GM18526 (cell line): Measurements from ENCODE around the gene VIT.

ENCODE experiments used
- POLR2A ChIP-seq: IDR thresholded peaks from 3 replicates; pipeline ENCODE4 v1.6.1; 2011; ENCODE audit not compliant: insufficient read length; ENCODE audit errors: extremely low read depth

Gene VIT

GRCh38 chr2:36798724-36799123 lies 102.2 kb downstream of the VIT start:
- no peak for TF ChIP-seq POLR2A

DNA sequence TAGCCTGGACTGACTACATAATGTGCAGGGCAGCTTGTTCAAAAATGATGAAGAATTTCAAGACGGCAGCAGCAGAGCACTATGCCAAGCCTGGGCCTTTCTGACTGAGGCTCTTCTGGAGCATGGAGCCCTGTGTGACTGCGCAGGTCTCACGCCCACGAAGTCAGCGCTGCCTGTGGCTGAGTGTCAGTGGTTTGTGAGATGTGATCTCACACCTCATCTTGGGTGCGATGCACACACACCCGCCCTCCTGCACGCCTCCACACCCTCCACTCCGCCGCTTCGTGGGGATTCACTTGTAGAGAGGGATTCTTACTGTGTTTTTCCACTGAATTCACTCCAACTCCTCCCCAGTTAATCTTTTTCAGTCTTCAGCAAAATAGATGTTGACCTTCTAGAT lies 103.9 kb downstream of the VIT start:
- no peak for TF ChIP-seq POLR2A

GRCh38 chr2:36801088-36801487 lies 104.6 kb downstream of the VIT start:
- TF ChIP-seq POLR2A: no peak

DNA sequence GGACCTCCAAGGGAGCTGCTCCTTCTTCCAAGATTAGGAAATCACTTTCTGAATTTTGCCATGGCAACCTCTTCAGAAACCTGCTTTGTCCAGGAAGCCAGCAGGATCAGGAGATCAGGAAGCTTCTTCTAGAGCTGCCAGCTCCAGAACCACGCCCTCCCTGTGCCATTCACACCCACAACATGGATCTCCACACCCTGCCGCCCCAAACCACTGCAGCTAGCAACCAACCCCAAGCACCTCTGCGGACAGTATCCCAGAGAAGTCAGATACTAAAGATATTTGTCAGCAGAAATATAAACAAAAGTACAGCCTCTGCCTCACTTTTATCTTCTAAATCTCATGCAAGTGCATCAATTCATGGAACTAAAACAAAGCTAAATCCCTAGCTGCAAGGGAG lies 106.4 kb downstream of the VIT start:
- TF ChIP-seq POLR2A: no peak

- TF ChIP-seq POLR2A: no peak
Observed at GRCh38 chr2:36805635-36806224, 109.2 kb downstream of the VIT start.

DNA sequence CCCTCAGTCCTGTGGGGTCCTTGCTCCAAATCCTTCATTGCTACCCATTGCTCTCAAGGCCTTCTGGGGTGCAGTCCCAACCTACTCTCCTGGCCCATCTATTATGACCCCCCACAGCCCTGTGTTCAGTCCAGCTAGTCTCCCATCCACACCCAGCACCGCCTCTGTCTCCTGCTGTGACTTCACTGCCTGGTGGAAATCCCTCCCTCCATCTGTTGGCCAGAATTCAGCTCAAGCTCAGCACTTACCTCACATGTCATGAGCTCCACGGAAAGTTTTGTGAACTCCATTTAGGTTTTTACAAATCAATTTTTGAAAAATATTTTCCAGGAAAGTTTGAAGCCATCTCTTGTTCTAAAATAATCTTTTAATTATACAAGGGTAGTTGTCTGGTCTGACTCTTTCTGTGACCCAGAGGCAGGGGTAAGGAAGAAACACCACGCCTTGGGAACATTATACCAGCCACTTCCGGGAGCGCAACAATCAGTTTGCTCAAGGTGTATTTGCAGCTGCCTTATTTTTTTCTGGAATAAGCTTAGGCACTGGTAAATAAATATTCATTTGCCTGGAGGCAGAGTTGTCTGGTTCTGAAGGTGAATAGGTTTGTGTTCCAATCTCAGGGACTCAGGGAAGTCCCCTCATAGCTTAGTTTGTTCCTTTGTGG lies 110.8 kb downstream of the VIT start:
- TF ChIP-seq POLR2A: no peak

GRCh38 chr2:36808386-36809068 lies 112.0 kb downstream of the VIT start:
- no peak for TF ChIP-seq POLR2A

- no peak for TF ChIP-seq POLR2A
Observed at GRCh38 chr2:36809069-36809445, 112.5 kb downstream of the VIT start.

GRCh38 chr2:36811071-36811470 lies 114.6 kb downstream of the VIT start:
- TF ChIP-seq POLR2A: no peak

- TF ChIP-seq POLR2A: no peak
Observed at GRCh38 chr2:36812196-36812595, 115.7 kb downstream of the VIT start.

DNA sequence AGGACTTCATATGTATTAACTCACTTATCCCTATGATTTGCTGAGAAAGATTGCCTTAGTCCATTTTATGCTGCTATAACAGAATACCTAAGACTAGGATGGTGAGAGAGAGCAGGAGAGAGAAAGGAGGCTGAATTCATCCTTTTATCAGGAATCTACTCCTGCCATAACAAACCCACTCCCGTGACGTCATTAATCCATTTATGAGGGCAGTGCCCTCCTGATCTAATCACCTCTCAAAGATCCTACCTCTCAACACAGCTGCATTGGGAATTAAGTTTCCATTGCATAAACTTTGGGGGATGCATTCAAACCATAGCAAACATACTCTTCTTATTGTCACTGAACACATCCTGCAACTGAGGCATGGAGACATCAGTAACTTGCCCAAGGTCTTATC lies 122.0 kb downstream of the VIT start:
- no peak for TF ChIP-seq POLR2A

DNA sequence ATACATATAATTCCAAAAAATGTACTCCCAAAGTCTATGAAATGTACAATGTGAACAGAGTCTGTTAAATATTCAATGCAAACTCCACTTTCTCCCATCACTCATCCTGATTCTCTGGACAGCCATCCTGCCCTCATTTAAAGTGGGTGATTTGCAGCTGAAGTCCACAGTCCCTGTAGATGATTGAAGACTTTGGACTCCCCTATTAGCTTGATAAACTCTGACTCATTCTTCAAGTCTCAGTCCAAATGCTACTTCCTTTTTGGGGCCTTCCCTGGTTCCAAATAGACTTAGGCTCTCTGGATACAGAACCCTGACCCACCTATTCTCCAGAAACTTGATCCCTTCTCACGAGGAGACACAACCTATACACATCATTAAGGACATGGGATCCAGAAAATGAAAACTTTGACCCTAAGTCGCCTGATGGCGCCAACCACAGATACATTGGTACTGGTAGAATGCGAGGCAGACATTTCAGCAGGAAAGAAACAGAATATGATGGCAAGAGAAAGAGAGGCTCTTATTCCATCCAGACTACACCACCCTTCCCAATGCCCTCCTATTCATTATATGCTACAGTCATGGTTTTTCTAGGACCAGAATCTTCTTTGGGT lies 122.7 kb downstream of the VIT start:
- TF ChIP-seq POLR2A: no peak

DNA sequence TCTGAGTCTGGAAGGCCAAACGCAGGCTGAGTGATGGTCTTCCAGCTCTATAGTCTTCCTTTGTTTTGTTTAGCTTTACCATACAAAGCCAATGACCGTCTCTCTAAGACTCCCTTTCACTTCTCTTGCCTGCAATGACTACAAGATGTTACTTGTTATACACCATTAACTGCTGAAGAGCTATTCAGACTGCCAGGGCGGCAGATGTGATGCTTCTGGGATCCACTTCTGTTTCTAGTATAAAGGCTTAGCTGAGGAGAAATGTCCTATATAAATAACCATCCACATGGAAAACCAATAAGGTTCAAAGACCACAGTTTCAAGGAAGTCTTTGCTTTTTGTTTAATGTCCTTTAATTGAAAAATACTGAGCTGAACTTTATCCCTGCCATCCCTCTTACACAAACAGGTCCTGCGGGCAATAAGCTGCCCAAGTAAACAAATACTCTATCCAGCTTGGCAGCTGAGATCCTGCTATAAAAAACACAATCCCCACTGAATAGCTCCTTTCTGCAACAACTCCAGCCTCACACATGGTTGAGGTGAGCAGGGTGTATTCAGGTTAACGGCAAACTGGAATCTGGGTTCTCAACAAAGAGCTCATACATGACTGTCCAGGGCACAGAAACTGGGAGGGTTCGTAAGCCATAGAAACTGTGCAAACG lies 124.6 kb downstream of the VIT start:
- TF ChIP-seq POLR2A: no peak

DNA sequence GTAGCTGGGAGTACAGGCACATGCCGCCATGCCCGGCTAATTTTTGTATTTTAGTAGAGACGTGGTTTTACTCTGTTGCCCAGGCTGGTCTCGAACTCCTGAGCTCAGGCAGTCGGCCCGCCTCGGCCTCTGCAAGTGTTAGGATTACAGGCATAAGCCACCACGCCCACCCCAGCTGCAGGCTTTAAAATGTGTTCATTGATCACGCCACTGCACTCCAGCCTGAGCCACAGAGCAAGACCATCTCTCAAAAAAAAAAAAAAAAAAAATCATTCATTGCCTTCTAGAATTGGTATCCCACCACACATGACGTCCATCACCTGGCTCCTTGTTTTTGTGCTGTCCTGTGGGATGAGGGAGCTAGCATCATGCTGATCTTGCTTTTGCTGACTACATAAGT lies 127.4 kb downstream of the VIT start:
- TF ChIP-seq POLR2A: no peak

DNA sequence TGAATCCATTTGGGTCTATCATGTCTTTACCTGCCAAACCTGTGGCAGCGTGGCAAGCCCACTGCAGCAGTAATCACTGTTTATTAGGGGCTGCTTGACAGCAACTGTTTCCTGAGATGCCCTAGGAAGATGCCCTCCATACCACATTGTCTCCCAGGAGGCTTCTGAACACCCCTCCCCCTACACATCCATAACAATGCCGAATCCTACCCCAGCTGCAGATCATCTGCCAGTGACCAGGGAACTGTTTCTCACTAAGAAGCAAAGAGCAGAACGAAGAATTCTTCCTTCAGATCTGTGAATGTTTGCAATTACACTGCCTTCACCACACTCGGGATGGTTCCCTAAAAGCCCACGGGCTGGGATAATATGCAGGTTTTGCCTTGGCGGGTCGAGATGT lies 127.8 kb downstream of the VIT start:
- TF ChIP-seq POLR2A: no peak

DNA sequence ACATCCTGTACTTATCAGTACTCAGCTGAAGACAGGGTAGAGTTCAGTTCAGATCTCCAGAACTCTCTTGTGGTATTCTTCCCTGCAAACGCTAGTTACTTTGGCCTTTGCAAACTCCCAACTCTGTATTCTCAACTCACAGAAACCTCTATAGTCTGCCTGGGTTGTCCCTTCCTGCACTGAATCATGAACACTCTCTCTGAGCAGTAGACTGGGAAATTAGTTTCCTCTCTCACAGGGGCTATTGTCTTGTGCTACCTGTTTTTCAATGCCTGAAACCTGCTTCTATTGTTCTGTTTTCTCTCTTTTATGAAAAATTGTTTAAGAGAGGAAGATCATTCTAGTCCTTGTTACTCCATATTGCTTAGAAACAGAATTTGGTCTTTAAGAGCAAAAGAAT lies 134.7 kb downstream of the VIT start:
- no peak for TF ChIP-seq POLR2A
